Right atrium auricular region (tissue), 2 donors: ENCODE results near the gene PGF. TPM values are rescaled to one million over a fixed set of nuclear protein-coding genes. Genes with fewer than 3 reads are reported as not detected.

ENCODE experiments used
- DNase-seq: peaks from one replicate; pipeline ENCODE4 v3.0.0-alpha.2; 2019; ENCODE audit warnings: low spot score
- H3K27ac ChIP-seq, 2 donors: fragments of 200-600 bp; sonication (generic); 1 replicate in 1 of 2; 2 replicates in 1 of 2; pipeline ENCODE4 v1.5.1; 2016 to 2019
- H3K27me3 ChIP-seq, 2 donors: fragments of 200-600 bp; sonication (generic); one replicate each; pipeline versions ENCODE4 v1.5.1 to v1.6.0; 2017 to 2019
- H3K36me3 ChIP-seq: fragments of 200-600 bp; sonication (generic); one replicate; pipeline ENCODE4 v1.5.1; 2016
- H3K4me1 ChIP-seq, 2 donors: fragments of 200-600 bp; sonication (generic); one replicate each; pipeline versions ENCODE4 v1.5.1 to v1.6.0; 2017 to 2019
- H3K4me3 ChIP-seq, 2 donors: fragments of 200-600 bp; sonication (generic); 1 replicate in 1 of 2; 2 replicates in 1 of 2; pipeline ENCODE4 v1.5.1; 2017 to 2019; ENCODE audit warnings: mild to moderate bottlenecking in 1 of 2, moderate library complexity in 1 of 2
- H3K9me3 ChIP-seq, 2 donors: fragments of 200-600 bp; sonication (generic); one replicate each; pipeline ENCODE4 v1.5.1; 2019
- total RNA-seq, 2 donors: library from RNA; depleted of rRNA; stranded (reverse); fragments of >200 nt; gene quantifications; one replicate each; pipeline ENCODE4 v1.1.0, GENCODE V29; 2016
- TF ChIP-seq, protein P1 (sequence below), 2 donors: fragments of 200-600 bp; sonication (generic); IDR thresholded peaks; one replicate each; pipeline ENCODE4 v1.5.1; 2019; ENCODE audit warnings: antibody characterized with exemption in 2 of 2

Gene PGF
- total RNA-seq, 2 donors from 2014 or later, result 3.3 to 7.0 TPM

DNA sequence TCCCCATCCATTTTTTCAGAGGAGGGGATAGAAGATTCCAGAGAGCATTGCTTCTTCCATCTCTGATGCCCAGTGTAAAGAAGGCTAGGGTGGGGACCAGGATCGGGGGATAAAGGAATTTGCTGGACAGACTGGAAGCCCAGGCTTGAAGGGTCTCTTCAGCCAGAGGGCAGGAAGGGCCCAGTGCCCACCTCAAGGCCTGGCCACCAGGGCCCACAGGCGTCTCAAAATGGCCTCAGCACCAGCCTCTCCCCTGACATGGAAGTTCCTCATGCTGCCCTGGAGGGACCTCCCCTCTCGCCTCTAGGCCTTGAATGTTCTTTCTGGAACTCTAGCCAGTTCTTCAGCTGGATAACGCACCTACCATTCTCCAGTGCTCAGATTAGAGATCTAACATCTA, 35.1 kb downstream of the PGF start:
- no peak overlapping the region for H3K4me3 ChIP-seq
- no peaks in the 10 kb centered on the region for H3K36me3 ChIP-seq
- no peak overlapping the region for H3K27ac ChIP-seq
- no peaks in the 10 kb centered on the region for H3K9me3 ChIP-seq
- no peaks in the 10 kb centered on the region for H3K27me3 ChIP-seq
- H3K4me1 ChIP-seq, result peaks cover 0 to 45% of the 10 kb centered on the region in 2 donors
- TF ChIP-seq, protein P1, sequence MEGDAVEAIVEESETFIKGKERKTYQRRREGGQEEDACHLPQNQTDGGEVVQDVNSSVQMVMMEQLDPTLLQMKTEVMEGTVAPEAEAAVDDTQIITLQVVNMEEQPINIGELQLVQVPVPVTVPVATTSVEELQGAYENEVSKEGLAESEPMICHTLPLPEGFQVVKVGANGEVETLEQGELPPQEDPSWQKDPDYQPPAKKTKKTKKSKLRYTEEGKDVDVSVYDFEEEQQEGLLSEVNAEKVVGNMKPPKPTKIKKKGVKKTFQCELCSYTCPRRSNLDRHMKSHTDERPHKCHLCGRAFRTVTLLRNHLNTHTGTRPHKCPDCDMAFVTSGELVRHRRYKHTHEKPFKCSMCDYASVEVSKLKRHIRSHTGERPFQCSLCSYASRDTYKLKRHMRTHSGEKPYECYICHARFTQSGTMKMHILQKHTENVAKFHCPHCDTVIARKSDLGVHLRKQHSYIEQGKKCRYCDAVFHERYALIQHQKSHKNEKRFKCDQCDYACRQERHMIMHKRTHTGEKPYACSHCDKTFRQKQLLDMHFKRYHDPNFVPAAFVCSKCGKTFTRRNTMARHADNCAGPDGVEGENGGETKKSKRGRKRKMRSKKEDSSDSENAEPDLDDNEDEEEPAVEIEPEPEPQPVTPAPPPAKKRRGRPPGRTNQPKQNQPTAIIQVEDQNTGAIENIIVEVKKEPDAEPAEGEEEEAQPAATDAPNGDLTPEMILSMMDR (IDR thresholded peaks at IDR 0.05), result no peak
- DNase-seq, result no peak

DNA sequence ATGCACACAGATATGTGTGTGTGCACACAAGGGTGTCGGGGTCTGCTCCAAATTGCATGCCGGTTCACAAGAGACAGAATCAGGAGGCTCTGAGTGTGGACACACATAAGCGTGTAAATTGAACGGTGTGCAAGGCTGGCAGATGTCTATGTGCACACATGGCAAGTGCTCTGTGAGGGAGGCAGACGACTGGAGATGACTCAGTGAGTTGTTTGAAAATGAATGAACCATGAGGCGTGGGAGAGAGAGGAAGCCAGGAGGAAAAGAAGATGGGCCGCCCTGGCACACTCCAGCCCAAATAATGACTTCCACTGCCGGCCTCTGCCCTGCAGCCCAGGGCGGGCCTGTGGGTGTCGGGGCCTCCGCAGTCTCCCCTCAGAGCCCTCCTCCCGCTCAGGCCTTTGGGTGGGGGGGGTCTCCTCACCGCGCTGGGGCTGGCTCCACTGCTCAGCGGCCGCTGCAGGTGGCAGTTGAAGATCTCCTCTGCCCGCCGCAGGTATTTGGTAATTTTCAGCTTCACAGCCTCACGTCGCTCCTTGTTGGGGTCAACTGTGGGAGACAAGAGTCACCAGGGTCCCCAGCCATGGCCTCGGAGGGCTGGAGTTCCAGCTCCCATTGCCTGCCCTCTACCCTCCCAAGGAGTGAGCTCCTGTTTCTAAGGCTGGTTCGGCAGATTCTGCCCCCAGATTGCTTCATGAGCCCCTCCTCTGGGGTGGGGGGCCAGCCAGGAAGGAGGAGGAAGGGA, 35.8 kb downstream of the PGF start:
- Histone ChIP-seq H3K4me3 (no peak overlapping the region), H3K4me1 (peaks cover 0 to 45% of the 10 kb centered on the region in 2 donors), H3K27me3 (no peaks in the 10 kb centered on the region), H3K27ac (no peak overlapping the region), H3K9me3 (no peaks in the 10 kb centered on the region), H3K36me3 (no peaks in the 10 kb centered on the region)
- no peak for DNase-seq
- TF ChIP-seq, protein P1 (IDR thresholded peaks at IDR 0.05), result no peak

DNA sequence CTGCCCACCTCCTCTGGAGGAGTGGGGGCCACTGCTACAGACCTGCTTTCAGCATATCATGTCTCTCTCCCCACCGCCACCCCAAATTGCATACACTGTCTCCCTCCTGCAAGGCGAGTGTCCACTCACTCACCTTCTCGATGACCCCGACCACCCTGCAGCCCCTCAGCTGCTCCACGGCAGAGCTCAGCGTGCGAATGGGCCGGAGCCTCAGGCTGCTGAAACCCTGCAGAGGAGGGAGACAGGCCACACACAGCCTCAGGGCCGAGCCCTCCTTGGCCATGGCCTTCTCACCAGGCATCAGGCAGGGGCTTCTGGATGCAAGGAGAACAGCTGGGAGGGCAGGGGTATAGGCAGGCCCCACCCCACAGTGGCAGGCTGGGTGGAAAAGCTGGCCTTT, 37.0 kb downstream of the PGF start:
- H3K4me3 ChIP-seq, result no peak overlapping the region
- no peaks in the 10 kb centered on the region for H3K9me3 ChIP-seq
- H3K27ac ChIP-seq, result peak overlapping the region; percentile 71 to 83
- TF ChIP-seq, protein P1 (IDR thresholded peaks at IDR 0.05), result no peak
- no peaks in the 10 kb centered on the region for H3K27me3 ChIP-seq
- no peaks in the 10 kb centered on the region for H3K36me3 ChIP-seq
- H3K4me1 ChIP-seq, result peaks cover 0 to 44% of the 10 kb centered on the region in 2 donors
- DNase-seq, result no peak

DNA sequence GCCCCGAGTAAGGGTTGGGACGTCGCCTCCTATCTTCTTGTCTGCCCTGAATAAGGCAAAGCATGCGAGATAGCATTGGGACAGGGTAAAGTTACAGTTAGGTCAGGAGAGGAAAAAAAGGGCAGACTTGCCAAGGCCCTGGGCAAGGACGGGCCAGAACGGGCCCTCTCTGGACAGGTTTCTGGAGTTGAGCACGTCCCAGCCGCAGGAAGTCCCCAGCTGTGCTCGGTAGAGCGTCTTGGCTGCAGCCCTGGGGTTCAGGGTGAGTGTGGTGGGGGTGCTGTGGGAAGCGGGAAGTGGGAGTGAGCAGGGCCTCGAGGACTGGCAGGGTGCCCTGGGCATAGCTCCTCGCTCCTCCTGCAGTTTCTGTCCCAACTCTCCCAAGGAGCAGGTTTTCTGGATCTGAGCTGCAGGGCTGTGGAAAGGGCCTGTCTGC, 37.7 kb downstream of the PGF start:
- Histone ChIP-seq H3K4me3 (no peak overlapping the region), H3K9me3 (no peaks in the 10 kb centered on the region), H3K27me3 (no peaks in the 10 kb centered on the region), H3K36me3 (no peaks in the 10 kb centered on the region), H3K27ac (peak overlapping the region; percentile 71 to 83), H3K4me1 (peaks cover 0 to 39% of the 10 kb centered on the region in 2 donors)
- peak; percentile 76 for DNase-seq
- TF ChIP-seq, protein P1 (IDR thresholded peaks at IDR 0.05), result no peak

DNA sequence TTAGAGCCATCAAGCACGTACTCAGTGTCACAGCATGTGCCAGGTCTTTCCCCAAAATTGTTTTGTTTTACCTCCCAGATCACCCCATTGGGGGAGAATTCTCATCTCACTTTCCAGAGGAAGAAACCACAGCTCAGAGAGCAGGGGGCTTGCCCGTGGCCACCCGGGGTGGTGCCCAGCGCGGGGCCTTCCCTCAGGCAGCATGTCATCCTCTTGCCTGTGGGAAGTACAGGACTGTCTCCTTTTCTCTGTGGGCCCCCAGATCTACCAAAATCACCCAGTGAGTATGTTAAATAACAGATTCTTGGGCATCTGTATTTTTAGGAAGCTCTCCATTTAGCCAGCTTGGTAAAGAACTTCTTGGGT, 38.2 kb downstream of the PGF start:
- Histone ChIP-seq H3K4me1 (peaks cover 0 to 35% of the 10 kb centered on the region in 2 donors), H3K36me3 (no peaks in the 10 kb centered on the region), H3K27me3 (no peaks in the 10 kb centered on the region), H3K4me3 (no peak overlapping the region), H3K9me3 (no peaks in the 10 kb centered on the region), H3K27ac (peak overlapping the region; percentile 71 to 83)
- TF ChIP-seq, protein P1 (IDR thresholded peaks at IDR 0.05), result no peak
- DNase-seq, result no peak

DNA sequence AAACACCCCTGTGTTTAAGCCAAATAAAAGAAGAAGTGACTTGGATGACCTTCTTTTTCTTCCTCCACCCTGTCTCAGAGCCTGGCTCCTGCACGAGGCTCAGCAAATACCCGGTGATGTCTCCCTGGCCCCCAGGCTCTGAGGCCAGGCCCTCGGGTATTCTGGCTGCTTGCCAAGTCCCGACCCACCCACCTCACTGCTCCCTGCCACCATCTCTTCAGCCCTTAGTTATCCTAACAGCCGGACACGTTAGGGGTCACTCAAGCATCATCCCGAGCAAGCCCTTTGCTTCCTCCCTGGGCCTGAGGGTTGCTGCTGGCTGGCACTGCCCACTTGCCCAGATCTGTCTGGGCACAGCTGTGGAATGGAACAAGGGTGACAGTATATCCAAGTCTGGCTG, 39.6 kb downstream of the PGF start:
- H3K27me3 ChIP-seq, result no peaks in the 10 kb centered on the region
- no peak overlapping the region for H3K4me3 ChIP-seq
- TF ChIP-seq, protein P1 (IDR thresholded peaks at IDR 0.05), result no peak
- H3K27ac ChIP-seq, result peak overlapping the region; percentile 23 to 71
- no peaks in the 10 kb centered on the region for H3K36me3 ChIP-seq
- H3K9me3 ChIP-seq, result no peaks in the 10 kb centered on the region
- no peak for DNase-seq
- H3K4me1 ChIP-seq, result peaks cover 0 to 35% of the 10 kb centered on the region in 2 donors
